T follicular helper cell (primary cell): ENCODE measurements around the gene MYO10.

Experiments used
- DNase-seq: peaks from one replicate; pipeline ENCODE4 v3.0.0-alpha.2; 2020; ENCODE audit warnings: low read depth

The MYO10 gene

DNA sequence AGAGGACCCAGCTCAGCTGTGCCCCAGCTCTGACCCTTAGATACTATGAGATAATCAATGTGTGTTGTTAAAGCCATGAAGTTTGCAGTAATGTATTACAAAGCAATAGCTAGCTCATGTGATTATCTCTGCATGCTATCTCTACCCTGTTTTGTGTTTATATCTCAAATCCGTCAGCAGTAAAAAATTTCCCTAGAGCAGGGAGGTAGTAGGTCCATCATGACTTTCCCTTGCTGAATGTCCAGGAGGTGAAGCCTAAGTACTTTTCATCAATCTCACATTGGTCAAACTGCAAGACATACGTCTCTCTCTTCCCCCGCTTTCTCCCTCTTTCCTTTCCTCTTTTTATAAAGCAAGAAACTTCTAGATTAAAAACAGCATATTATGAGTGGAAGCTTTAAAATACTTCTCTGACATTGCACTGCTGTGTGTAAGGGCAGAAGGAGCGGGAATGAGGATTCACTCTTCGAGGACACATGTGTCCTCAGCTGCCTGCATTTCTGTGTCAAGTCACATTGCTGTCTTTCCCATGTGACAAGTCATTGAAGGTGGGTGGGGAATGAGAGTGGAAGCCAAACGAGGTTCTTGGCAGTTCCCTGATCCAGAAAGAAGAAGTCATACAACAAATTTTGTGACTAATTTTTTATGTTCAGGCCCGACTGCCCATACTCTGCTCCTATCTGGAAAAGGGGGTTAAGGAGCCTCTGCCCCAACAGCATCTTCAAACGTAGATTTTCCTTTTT, 226.2 kb downstream of the MYO10 start:
- DNase-seq = no peak

DNA sequence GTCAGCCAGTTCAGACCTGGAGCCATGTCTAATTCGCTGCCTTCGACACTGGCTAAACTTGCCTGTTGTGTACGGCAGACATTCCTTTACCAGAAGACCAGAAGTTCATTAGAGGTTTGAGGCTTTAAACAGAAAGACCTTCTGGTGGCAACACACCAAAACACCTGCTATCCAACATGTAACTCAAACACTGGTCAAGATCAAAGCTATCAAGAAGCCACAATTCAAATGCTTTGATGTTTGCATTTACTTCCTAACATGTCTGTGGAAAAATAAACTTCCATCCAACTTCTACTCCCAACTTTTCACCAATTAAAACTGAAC, 228.3 kb downstream of the MYO10 start:
- DNase-seq = no peak

DNA sequence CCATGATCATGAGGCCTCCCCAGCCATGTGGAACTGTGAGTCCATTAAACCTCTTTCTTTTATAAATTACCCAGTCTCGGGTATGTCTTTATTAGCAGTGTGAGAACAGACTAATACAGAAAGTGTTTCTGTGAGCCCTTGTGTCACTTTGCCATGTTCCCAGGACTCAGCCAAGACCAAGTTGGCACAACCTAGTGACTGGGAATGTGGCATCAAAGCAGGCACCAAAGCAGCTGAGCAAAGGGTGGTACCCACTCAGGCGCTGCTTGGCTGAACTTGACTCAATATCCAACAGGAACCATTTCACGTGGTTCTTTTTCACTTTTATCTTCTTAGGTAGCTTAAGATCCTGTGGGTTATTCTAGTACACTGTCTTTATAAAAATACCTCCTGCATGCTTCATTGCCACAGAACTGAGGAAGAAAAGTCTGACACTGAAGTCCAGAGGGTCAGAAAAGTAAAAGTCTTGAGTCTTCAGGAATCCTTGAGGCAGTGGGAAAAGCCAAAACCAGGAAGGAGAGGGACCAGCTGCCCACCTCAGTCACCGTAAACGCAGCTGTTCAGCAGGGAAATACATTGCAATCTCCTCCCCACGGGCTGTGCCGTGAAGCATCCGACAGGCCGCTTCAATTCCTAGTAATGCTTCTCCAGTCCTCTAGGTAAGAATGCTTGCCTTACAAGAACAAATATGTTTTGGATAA, 228.8 kb downstream of the MYO10 start:
- no peak for DNase-seq

GRCh38 chr5:16704945-16705344, 231.1 kb downstream of the MYO10 start:
- no peak for DNase-seq

DNA sequence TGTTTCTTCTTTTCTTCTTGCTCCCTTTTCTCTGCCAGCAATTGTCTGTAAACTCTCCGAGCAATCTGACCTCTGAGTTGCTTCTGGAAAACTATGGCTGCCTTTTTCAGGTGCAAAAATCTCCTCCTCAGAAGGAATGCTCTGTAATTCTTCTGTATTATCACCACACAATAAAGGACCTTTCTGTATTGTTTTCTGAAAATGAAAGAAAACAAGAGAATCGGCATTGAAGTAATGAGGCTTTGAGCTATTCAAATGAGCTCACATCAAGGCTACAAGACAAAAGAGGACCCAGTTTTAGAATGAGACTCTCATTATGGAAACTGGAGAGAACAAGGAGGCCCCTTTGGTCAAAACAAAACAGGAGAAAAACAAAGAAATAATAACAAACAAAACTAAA, 233.1 kb downstream of the MYO10 start:
- no peak for DNase-seq

DNA sequence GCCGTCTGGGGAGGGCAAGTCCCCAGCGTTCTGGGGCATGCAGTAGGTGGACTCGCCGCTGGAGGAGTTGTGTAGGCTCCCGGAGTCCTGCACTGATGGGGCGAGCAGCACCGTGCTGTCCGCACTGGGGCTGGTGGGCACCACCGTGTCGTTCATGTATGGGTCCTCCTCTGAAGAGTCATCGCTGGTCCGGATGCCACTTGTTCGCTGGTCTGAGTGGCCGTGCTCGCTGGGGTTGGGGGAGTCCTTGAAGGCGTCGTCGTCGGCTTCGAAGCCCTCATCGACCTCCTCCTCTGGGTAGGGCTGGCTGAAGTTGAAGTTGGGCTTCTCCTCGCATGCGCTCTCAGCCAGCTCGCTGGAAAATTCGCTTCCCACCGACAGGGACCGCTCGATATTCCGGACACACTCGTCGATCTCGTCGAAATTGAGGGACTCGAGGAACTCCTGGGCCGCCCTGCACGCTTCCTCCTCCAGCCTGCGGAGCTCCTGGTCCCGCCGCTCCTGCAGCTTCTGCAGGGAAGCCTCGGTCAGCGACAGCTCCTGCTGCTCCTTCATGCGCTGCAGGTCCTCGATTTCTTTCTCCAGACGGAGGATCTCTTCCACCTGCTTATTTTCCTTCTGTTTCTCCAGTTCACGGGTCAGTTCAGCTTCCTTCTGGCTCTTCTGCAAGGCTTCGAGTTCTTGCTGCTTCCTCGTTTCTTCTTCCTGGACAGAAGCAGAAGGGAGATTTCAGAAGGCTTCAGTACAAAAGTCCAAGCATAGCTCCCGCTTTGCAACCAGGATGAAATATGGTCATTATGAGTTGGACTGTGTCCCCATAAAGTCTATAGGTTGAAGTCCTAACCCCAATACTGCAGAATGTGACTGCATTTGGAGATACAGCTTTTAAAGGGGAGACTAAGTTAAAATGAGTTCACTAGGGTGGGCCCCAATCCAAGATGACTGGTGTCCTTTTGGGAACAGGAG, 234.7 kb downstream of the MYO10 start:
- no peak for DNase-seq

GRCh38 chr5:16700081-16700480, 236.0 kb downstream of the MYO10 start:
- no peak for DNase-seq

GRCh38 chr5:16695779-16696178, 240.3 kb downstream of the MYO10 start:
- no peak for DNase-seq

DNA sequence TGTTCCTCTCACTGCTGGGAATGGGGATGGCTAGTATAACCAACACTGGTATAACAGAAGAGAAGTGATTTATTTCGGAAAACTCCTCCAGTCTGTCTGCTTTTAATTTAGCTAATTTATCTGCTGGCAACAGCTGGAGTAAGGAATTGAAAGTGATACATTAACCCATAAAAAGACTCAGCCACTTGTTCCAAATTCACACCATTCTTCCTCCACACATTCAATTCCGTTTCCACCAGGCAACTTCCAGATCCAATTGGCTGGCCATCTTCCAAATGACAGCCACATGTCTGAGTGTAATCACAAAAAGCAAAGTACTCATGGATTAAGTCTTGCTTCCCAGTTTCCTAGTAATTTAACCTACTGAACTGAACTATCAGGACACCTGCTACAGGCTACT, 242.2 kb downstream of the MYO10 start:
- DNase-seq = no peak

GRCh38 chr5:16691731-16692130, 244.4 kb downstream of the MYO10 start:
- DNase-seq = no peak

DNA sequence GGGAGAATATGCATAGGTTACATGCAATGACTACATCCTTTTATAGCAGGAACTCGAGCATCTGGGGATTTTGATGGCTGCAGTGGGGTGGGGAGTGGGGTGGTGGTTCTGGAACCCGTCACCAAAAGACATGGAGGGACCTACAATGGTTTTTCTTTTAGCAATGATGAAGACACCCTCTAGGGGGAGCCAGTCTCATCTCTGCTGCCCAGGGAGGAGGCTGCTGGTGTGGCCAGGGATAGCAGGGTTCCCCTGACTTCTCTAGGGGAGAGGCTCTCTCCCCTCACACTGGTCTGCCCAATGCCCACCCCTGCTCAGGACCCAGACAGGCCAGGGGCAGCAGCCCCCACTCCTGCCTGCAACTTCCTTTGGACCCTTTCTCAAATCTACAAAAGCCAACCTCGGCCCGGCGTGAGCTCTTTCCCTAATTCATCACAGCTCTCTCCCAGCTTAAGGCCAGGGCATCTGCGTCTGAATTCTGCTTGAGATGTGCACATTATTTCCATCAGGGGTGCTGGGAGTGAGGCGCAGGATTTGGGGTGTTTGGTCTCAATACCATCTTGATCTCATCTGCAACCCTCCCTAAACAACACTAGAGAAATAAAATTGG, 245.7 kb downstream of the MYO10 start:
- no peak for DNase-seq

- DNase-seq = no peak
These were observed 248.2 kb downstream of the MYO10 start for GRCh38 chr5:16687898-16688297.

GRCh38 chr5:16685069-16685468, 251.0 kb downstream of the MYO10 start:
- no peak for DNase-seq

DNA sequence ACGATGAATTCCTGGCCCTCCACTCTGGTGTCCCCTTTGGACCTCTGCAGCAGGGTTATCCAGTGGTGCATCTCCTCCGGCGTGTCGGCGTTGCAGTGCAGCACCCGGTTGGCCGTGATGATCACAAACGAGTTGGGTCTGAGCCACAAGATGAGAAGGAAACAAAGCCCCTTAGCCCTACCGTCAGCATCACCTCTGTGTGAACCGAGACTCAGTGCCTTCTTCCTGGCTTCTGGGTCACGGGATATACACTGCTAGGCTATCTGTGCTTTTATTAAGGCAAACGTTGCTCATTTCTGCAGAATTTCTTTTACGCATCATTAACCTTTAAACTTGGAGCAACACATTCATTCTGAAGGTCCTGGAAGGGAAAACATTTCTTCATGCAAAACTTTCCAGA, 254.2 kb downstream of the MYO10 start:
- DNase-seq = no peak

DNA sequence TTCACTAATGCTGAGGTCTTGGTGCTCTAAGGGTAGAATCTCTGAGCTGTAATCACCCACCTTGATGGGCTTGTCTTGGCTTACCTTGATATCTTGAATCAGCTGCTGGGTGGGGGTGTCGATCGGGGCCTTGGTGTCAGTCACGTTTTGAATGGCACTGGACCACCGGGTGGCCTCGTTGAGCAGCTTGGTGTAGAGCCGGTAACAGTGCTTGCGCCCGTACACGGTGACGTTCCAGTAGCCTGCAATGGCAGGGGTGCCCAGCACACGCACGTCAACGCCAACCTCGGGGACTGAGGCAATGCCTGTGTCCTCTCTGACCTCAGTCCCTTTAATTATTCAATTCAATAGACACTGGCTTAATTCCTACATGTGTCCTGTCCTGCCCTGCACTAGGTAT, 256.2 kb downstream of the MYO10 start:
- DNase-seq = no peak

GRCh38 chr5:16679190-16679589, 256.9 kb downstream of the MYO10 start:
- DNase-seq = no peak

GRCh38 chr5:16675806-16676205, 260.3 kb downstream of the MYO10 start:
- DNase-seq = no peak

GRCh38 chr5:16674750-16675149, 261.3 kb downstream of the MYO10 start:
- no peak for DNase-seq

GRCh38 chr5:16673241-16674201, 262.6 kb downstream of the MYO10 start:
- DNase-seq = peak; percentile 34

- no peak for DNase-seq
These were observed 264.9 kb downstream of the MYO10 start for GRCh38 chr5:16671208-16671607.

- DNase-seq = no peak
These were observed 266.3 kb downstream of the MYO10 start for GRCh38 chr5:16669776-16670175.
